ENCODE measurements around the gene OTOP2.

- no peak for TF ChIP-seq CTCF (IDR thresholded peaks at IDR 0.05; ENCODE audit: borderline replicate concordance, extremely low read depth, low read length, poor library complexity, severe bottlenecking)
- no peak for TF ChIP-seq EZH2 (IDR thresholded peaks at IDR 0.05; ENCODE audit: borderline replicate concordance, low read depth, low read length, severe bottlenecking)
Observed at GRCh38 chr17:74920642-74921025, 3.4 kb upstream of the OTOP2 start.

All from DND-41 (cell line).